Vagina (tissue), 2 donors: ENCODE measurements around the gene MGAT5. TPM values are rescaled to one million over a fixed set of nuclear protein-coding genes. Genes with fewer than 3 reads are reported as not detected.

Experiments used
- DNase-seq, 2 donors: peaks; one replicate each; pipeline ENCODE4 v3.0.0-alpha.2; 2017; ENCODE audit errors: extremely low spot score in 2 of 2
- H3K27ac ChIP-seq: fragments of 200-600 bp; sonication (generic); one replicate; pipeline ENCODE4 v1.5.1; 2019
- H3K27me3 ChIP-seq: fragments of 200-600 bp; sonication (generic); one replicate; pipeline ENCODE4 v1.5.1; 2019
- H3K36me3 ChIP-seq, 2 donors: fragments of 200-600 bp; sonication (generic); one replicate each; pipeline ENCODE4 v1.5.1; 2017 to 2019
- H3K4me1 ChIP-seq: fragments of 200-600 bp; sonication (generic); one replicate; pipeline ENCODE4 v1.5.1; 2019
- H3K4me3 ChIP-seq, 2 donors: fragments of 200-600 bp; sonication (generic); 1 replicate in 1 of 2; 2 replicates in 1 of 2; pipeline ENCODE4 v1.5.1; 2016 to 2019
- H3K9me3 ChIP-seq: fragments of 200-600 bp; sonication (generic); one replicate; pipeline ENCODE4 v1.5.1; 2019
- POLR2A ChIP-seq, 2 donors: fragments of 450-650 bp; IDR thresholded peaks; one replicate each; pipeline ENCODE4 v1.6.1; 2017; ENCODE audit warnings: antibody characterized with exemption in 2 of 2, mild to moderate bottlenecking in 2 of 2, moderate library complexity in 2 of 2
- POLR2AphosphoS5 ChIP-seq, 2 donors: sonication (generic); formaldehyde crosslinking; IDR thresholded peaks; one replicate each; pipeline ENCODE4 v1.9.0; 2017; ENCODE audit warnings: antibody characterized with exemption in 2 of 2, mild to moderate bottlenecking in 2 of 2, low read depth in 1 of 2; ENCODE audit not compliant: insufficient read depth in 1 of 2
- intact Hi-C: fragments of 100-400 bp; cut with DNase I; formaldehyde crosslinking; loops from one replicate; pipeline ENCODE4 v1.15.1; 2023
- total RNA-seq: library from RNA; depleted of rRNA; stranded (reverse); fragments of >200 nt; gene quantifications from one replicate; pipeline ENCODE4 v1.2.3, GENCODE V29; 2016
- TF ChIP-seq, protein P1 (sequence below), 3 experiments: fragments of 450-650 bp in 2 of 3; fragments of 200-600 bp in 1 of 3; sonication (generic) in 1 of 3; IDR thresholded peaks; one replicate each; pipeline ENCODE4 v1.5.1; 2017 to 2019; ENCODE audit warnings: antibody characterized with exemption in 3 of 3, mild to moderate bottlenecking in 2 of 3, moderate library complexity in 2 of 3

Gene MGAT5
- total RNA-seq, 1 donor from 2014 or later = 16.7 TPM

DNA sequence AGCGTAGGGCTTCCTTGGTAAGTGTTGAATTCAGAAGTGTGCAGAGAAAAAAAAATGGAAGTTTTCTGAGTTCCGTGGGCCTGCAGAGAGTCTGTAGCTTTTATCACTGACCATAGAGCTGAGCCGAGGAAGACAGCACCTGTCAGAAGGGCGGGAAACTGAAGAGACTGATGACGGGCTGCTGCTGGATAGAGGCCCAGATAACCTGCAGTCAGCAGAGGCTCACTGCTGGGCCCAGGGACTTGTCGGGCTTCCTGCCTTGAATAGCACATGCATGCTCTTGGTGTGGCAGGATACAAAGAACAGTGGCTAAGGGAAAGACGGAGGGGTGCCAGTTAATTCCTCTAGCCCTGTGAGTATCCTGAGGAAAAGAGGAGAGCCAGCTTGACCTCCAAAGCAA is 166.4 kb downstream of the MGAT5 start:
- H3K27me3 ChIP-seq = no peaks in the 10 kb centered on the region
- no peaks in the 10 kb centered on the region for H3K9me3 ChIP-seq
- H3K4me1 ChIP-seq = no peaks in the 10 kb centered on the region
- intact Hi-C loops = no loop called here
- no peak for DNase-seq
- no peak overlapping the region for H3K4me3 ChIP-seq
- H3K36me3 ChIP-seq = no peaks in the 10 kb centered on the region
- no peak overlapping the region for H3K27ac ChIP-seq
- TF ChIP-seq, protein P1, sequence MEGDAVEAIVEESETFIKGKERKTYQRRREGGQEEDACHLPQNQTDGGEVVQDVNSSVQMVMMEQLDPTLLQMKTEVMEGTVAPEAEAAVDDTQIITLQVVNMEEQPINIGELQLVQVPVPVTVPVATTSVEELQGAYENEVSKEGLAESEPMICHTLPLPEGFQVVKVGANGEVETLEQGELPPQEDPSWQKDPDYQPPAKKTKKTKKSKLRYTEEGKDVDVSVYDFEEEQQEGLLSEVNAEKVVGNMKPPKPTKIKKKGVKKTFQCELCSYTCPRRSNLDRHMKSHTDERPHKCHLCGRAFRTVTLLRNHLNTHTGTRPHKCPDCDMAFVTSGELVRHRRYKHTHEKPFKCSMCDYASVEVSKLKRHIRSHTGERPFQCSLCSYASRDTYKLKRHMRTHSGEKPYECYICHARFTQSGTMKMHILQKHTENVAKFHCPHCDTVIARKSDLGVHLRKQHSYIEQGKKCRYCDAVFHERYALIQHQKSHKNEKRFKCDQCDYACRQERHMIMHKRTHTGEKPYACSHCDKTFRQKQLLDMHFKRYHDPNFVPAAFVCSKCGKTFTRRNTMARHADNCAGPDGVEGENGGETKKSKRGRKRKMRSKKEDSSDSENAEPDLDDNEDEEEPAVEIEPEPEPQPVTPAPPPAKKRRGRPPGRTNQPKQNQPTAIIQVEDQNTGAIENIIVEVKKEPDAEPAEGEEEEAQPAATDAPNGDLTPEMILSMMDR (IDR thresholded peaks at IDR 0.05) = no peak
- TF ChIP-seq POLR2A (IDR thresholded peaks at IDR 0.05) (no peak), POLR2AphosphoS5 (IDR thresholded peaks at IDR 0.05; ENCODE audit: insufficient read depth in 1 of 2, low read depth in 1 of 2) (no peak)

DNA sequence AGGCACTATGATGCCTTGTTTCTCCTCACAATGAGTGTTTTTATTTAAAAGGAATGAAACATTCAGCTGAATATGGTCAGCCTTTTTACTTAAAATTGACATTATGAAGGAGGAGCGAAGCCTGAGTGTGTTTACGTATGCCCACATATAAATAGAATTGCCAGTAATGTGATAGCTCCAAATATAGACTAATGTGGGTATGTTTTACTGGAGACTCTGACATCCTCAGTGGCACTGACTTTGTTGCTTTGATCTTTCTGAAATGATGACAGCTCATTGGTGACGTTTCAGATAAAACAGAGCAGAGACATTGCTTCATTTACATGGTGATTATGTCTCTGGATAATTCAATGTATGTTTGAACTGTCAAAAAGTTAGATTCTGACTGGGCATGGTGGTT is 167.0 kb downstream of the MGAT5 start:
- TF ChIP-seq POLR2AphosphoS5 (IDR thresholded peaks at IDR 0.05; ENCODE audit: insufficient read depth in 1 of 2, low read depth in 1 of 2) (no peak), POLR2A (IDR thresholded peaks at IDR 0.05) (no peak)
- TF ChIP-seq, protein P1 (IDR thresholded peaks at IDR 0.05) = no peak
- Histone ChIP-seq H3K27me3 (no peaks in the 10 kb centered on the region), H3K36me3 (no peaks in the 10 kb centered on the region), H3K9me3 (no peaks in the 10 kb centered on the region), H3K4me1 (no peaks in the 10 kb centered on the region), H3K27ac (no peak overlapping the region), H3K4me3 (no peak overlapping the region)
- DNase-seq = no peak
- intact Hi-C loops = no loop called here

GRCh38 chr2:134421556-134422328 is 167.9 kb downstream of the MGAT5 start:
- DNase-seq = no peak
- Histone ChIP-seq H3K27ac (no peak overlapping the region), H3K4me1 (no peaks in the 10 kb centered on the region), H3K4me3 (no peak overlapping the region), H3K36me3 (no peaks in the 10 kb centered on the region), H3K27me3 (no peaks in the 10 kb centered on the region), H3K9me3 (no peaks in the 10 kb centered on the region)
- intact Hi-C loops = no loop called here
- TF ChIP-seq POLR2A (IDR thresholded peaks at IDR 0.05) = no peak

- Histone ChIP-seq H3K27me3 (no peaks in the 10 kb centered on the region), H3K4me1 (no peaks in the 10 kb centered on the region), H3K4me3 (no peak overlapping the region), H3K36me3 (peaks cover 0 to 8% of the 10 kb centered on the region in 2 donors), H3K27ac (no peak overlapping the region), H3K9me3 (no peaks in the 10 kb centered on the region)
- DNase-seq = no peak
- TF ChIP-seq POLR2A (IDR thresholded peaks at IDR 0.05) (no peak), POLR2AphosphoS5 (IDR thresholded peaks at IDR 0.05; ENCODE audit: insufficient read depth in 1 of 2, low read depth in 1 of 2) (no peak)
- TF ChIP-seq, protein P1 (IDR thresholded peaks at IDR 0.05) = no peak
- intact Hi-C loops = no loop called here
These were observed 172.0 kb downstream of the MGAT5 start for GRCh38 chr2:134425724-134426496.

DNA sequence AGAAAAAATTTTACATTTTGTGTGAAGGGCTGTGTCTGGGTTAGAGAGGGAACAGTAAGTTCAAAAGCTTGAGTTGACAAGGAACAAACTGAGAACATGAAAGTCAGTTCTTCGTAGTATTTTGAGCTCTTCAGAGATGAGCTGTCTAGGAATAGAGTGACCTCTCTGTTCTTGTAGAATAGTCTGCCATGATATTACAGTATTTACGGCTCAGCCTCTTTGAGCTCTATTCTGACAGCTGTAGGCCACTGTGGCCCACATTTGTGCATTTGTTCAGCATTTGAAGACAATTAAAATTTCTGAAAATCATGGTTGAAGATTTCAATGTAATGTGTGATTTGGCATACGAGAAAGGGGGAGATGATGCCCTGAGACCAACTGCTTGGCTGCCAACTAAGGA is 172.8 kb downstream of the MGAT5 start:
- H3K27ac ChIP-seq = no peak overlapping the region
- H3K27me3 ChIP-seq = no peaks in the 10 kb centered on the region
- DNase-seq = no peak
- intact Hi-C loops = no loop called here
- no peaks in the 10 kb centered on the region for H3K4me1 ChIP-seq
- no peak for TF ChIP-seq POLR2A (IDR thresholded peaks at IDR 0.05)
- TF ChIP-seq, protein P1 (IDR thresholded peaks at IDR 0.05) = no peak
- TF ChIP-seq POLR2AphosphoS5 (IDR thresholded peaks at IDR 0.05; ENCODE audit: insufficient read depth in 1 of 2, low read depth in 1 of 2) = no peak
- H3K4me3 ChIP-seq = no peak overlapping the region
- no peaks in the 10 kb centered on the region for H3K9me3 ChIP-seq
- peaks cover 0 to 8% of the 10 kb centered on the region in 2 donors for H3K36me3 ChIP-seq
